HepG2 (cell line): ENCODE data around the gene PCLO. TPM values are rescaled to one million over a fixed set of nuclear protein-coding genes. Genes with fewer than 3 reads are reported as not detected.

ENCODE experiments used
- ATAC-seq: fragments of 200-7000 bp; cut with Tn5 transposase; 3 replicates; pipeline ENCODE4 v1.9.1; 2020; ENCODE audit warnings: mild to moderate bottlenecking, moderate library complexity
- BruUV-seq: library from RNA; stranded (reverse); fragments of 400-500 nt; replicated peaks from 2 replicates; lab custom pipeline; 2021; lab: Mats Ljungman, UMichigan
- CTCF ChIA-PET: fragments of 300-600 bp; formaldehyde crosslinking; extraction: SDS; loops from one replicate; lab custom pipeline; 2021; ENCODE audit warnings: low total read pairs, inconsistent platforms, low intra/inter-chr PET ratio; lab: Yijun Ruan, JAX
- POLR2A ChIA-PET: fragments of 350-600 bp; sonication (Branson Sonifier 250); formaldehyde crosslinking; loops from one replicate; lab custom pipeline; 2020; ENCODE audit warnings: antibody characterized with exemption, inconsistent platforms; lab: Yijun Ruan, JAX
- DNase-seq: peaks from one replicate; pipeline ENCODE4 v3.0.0-alpha.2; 2015; ENCODE audit warnings: low spot score
- FAIRE-seq: peaks from 3 replicates; lab custom pipeline; 2011; peaks lifted over from hg19 to GRCh38; lab: Jason Lieb, UNC
- H2AFZ ChIP-seq: one replicate; pipeline ENCODE4 v1.6.1; 2011; ENCODE audit warnings: low read length, inconsistent platforms
- H3K27ac ChIP-seq: fragments of 300-600 bp; 3 replicates; pipeline ENCODE4 v1.8.0; 2011; ENCODE audit warnings: mixed run types, mild to moderate bottlenecking, mixed read lengths, low read length, inconsistent platforms; ENCODE audit not compliant: insufficient read depth; ENCODE audit errors: extremely low read length
- H3K27me3 ChIP-seq, 2 experiments: fragments of 200-600 bp in 1 of 2; 2 replicates in 1 of 2; 3 replicates in 1 of 2; pipeline versions ENCODE4 v1.6.0 to v1.8.0; 2011; ENCODE audit warnings: low read length in 2 of 2, mild to moderate bottlenecking in 2 of 2, moderate library complexity in 2 of 2, inconsistent platforms in 1 of 2; ENCODE audit not compliant: insufficient read depth in 2 of 2, control insufficient read depth in 1 of 2
- H3K36me3 ChIP-seq, 2 experiments: fragments of 200-600 bp in 1 of 2; replicated peaks in 1 of 2; 2 replicates in 1 of 2; 3 replicates in 1 of 2; pipeline versions ENCODE4 v1.5.1 to v1.8.0; 2011; ENCODE audit warnings: low read length in 2 of 2, inconsistent platforms in 1 of 2; ENCODE audit not compliant: insufficient read depth in 2 of 2, control insufficient read depth in 1 of 2
- H3K4me1 ChIP-seq: 2 replicates; pipeline ENCODE4 v1.5.1; 2012; ENCODE audit warnings: low read length, inconsistent platforms; ENCODE audit not compliant: insufficient read depth
- H3K4me2 ChIP-seq: 2 replicates; pipeline ENCODE4 v1.6.0; 2011; ENCODE audit warnings: low read depth, low read length, inconsistent platforms
- H3K4me3 ChIP-seq, 3 experiments: fragments of 200-600 bp in 1 of 3; sonication (generic), shearing (Covaris generic) in 1 of 3; replicated peaks in 1 of 3; 2 replicates each; pipeline ENCODE4 v1.5.1; 2011 to 2016; ENCODE audit warnings: low read length in 3 of 3, inconsistent platforms in 2 of 3, low read depth in 2 of 3, mild to moderate bottlenecking in 2 of 3, control low read depth in 1 of 3, mixed read lengths in 1 of 3; ENCODE audit not compliant: insufficient read depth in 1 of 3
- H3K79me2 ChIP-seq: one replicate; pipeline ENCODE4 v1.6.1; 2011; ENCODE audit warnings: low read length, inconsistent platforms; ENCODE audit not compliant: insufficient read depth
- H3K9ac ChIP-seq: 2 replicates; pipeline ENCODE4 v1.6.0; 2011; ENCODE audit warnings: mild to moderate bottlenecking, low read depth, low read length, inconsistent platforms; ENCODE audit not compliant: insufficient read depth
- H3K9me3 ChIP-seq: 2 replicates; pipeline ENCODE4 v1.5.1; 2012; ENCODE audit warnings: mild to moderate bottlenecking, low read length
- H4K20me1 ChIP-seq: 2 replicates; pipeline ENCODE4 v1.6.0; 2011; ENCODE audit warnings: inconsistent platforms, mild to moderate bottlenecking, low read length, moderate library complexity; ENCODE audit not compliant: insufficient read depth
- ARNT2 ChIP-seq: sonication (generic); formaldehyde crosslinking; IDR thresholded peaks from 2 replicates; pipeline ENCODE4 v1.8.0; 2022; ENCODE audit warnings: mild to moderate bottlenecking, low read depth, missing genetic modification reagents, moderate library complexity
- ETV6 ChIP-seq: sonication (generic); formaldehyde crosslinking; conservative IDR thresholded peaks from 2 replicates; pipeline ENCODE4 v1.4.0; 2020; ENCODE audit warnings: missing genetic modification reagents
- FOXM1 ChIP-seq: sonication (generic); formaldehyde crosslinking; IDR thresholded peaks from 2 replicates; pipeline ENCODE4 v1.5.0; 2020; ENCODE audit warnings: missing genetic modification reagents
- GTF2F1 ChIP-seq: fragments of 150-350 bp; IDR thresholded peaks from 2 replicates; pipeline ENCODE4 v1.6.1; 2014; ENCODE audit warnings: low read length
- HOXA3 ChIP-seq: sonication (generic); formaldehyde crosslinking; IDR thresholded peaks from 2 replicates; pipeline ENCODE4 v1.5.0; 2020; ENCODE audit warnings: missing genetic modification reagents
- YEATS4 ChIP-seq: sonication (generic); formaldehyde crosslinking; IDR thresholded peaks from 2 replicates; pipeline ENCODE4 v1.4.0; 2020; ENCODE audit warnings: missing genetic modification reagents, borderline replicate concordance
- ZNF224 ChIP-seq: sonication (generic); formaldehyde crosslinking; IDR thresholded peaks from 2 replicates; pipeline ENCODE4 v1.5.0; 2020; ENCODE audit warnings: mild to moderate bottlenecking, missing genetic modification reagents
- ZNF317 ChIP-seq: sonication (generic); formaldehyde crosslinking; IDR thresholded peaks from 2 replicates; pipeline ENCODE4 v1.5.0; 2020; ENCODE audit warnings: mild to moderate bottlenecking, missing genetic modification reagents
- ZNF335 ChIP-seq: sonication (generic); formaldehyde crosslinking; IDR thresholded peaks from 2 replicates; pipeline ENCODE4 v1.4.0; 2020; ENCODE audit warnings: missing genetic modification reagents
- ZNF773 ChIP-seq: sonication (generic); formaldehyde crosslinking; IDR thresholded peaks from 2 replicates; pipeline ENCODE4 v1.4.0; 2020; ENCODE audit warnings: missing genetic modification reagents, borderline replicate concordance
- ZSCAN25 ChIP-seq: sonication (generic); formaldehyde crosslinking; IDR thresholded peaks from 2 replicates; pipeline ENCODE4 v1.8.0; 2022; ENCODE audit warnings: mild to moderate bottlenecking, missing genetic modification reagents
- in situ Hi-C: cut with HindIII; loops from 2 replicates; pipeline ENCODE4 v1.10.0; 2017; ENCODE audit warnings: low pct_unique_long_range_greater_than_20kb; ENCODE audit not compliant: extremely low pct_ligation_motif_present
- intact Hi-C: fragments of 100-400 bp; cut with micrococcal nuclease; formaldehyde crosslinking; loops from one replicate; pipeline ENCODE4 v1.10.0; 2022; ENCODE audit not compliant: unreplicated experiment
- polyA plus RNA-seq, 8 experiments: library from polyadenylated mRNA; depleted of rRNA in 3 of 8; stranded (reverse) in 7 of 8; unstranded in 1 of 8; fragments of >200 nt; fragmentation: Illumina TruSeq in 4 of 8; extraction: Trizol in 4 of 8; gene quantifications; 2 replicates each; pipeline versions ENCODE4 v1.2.1 to v1.2.3, GENCODE V29; 2011 to 2016; ENCODE audit warnings: low read depth in 4 of 8, missing spikeins in 1 of 8, mixed read lengths in 1 of 8; ENCODE audit not compliant: insufficient read depth in 1 of 8
- total RNA-seq, 5 experiments: library from RNA; depleted of rRNA; stranded (reverse); fragments of >200 nt; fragmentation: Illumina TruSeq; extraction: Trizol; gene quantifications; 2 replicates each; pipeline ENCODE4 v1.2.3, GENCODE V29; 2016; ENCODE audit warnings: low read depth in 1 of 5
- TF ChIP-seq, protein P1 (sequence below): sonication (generic); formaldehyde crosslinking; IDR thresholded peaks from 2 replicates; pipeline ENCODE4 v1.9.0; 2021; ENCODE audit warnings: missing genetic modification reagents, mild to moderate bottlenecking, borderline replicate concordance
- TF ChIP-seq, protein P2 (sequence below): sonication (generic); formaldehyde crosslinking; IDR thresholded peaks from one replicate; pipeline ENCODE4 v1.5.1; 2020; ENCODE audit warnings: mild to moderate bottlenecking, missing genetic modification reagents; ENCODE audit errors: not compliant biosample characterization

PCLO gene
- total and polyA plus RNA-seq, 2 of the 13 experiments (the other 11 are each of a cell fraction or from before 2014, with no cell fraction given): 0.07 to 0.29 TPM

DNA sequence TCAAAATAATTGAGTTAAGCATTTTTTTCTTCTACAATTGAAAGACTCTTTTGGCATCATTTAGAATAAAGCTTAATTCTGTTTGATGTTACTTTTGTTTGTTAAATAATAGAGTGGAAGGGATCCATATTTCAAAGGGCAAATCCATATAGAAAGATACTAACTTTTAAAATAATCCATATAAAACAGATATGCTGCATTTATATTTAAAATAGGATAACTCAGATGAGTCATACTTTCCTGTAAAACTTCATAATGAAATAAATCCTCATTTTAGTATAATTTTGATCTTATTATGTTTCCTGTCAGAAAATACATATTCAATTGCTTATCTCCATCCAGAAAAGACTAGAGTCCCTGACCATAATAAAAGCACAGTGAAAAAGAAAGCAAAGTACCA, 323.6 kb downstream of the PCLO start:
- no peaks in the 10 kb centered on the region for H3K4me1 ChIP-seq
- H4K20me1 ChIP-seq: no peaks in the 10 kb centered on the region
- no peaks in the 10 kb centered on the region for H3K27me3 ChIP-seq
- ChIA-PET POLR2A (no interaction called here), CTCF (no interaction called here)
- FAIRE-seq: no peak
- H2AFZ ChIP-seq: no peak overlapping the region
- H3K79me2 ChIP-seq: no peaks in the 10 kb centered on the region
- no peak overlapping the region for H3K4me2 ChIP-seq
- no peak overlapping the region for H3K4me3 ChIP-seq
- in situ Hi-C loops: no loop called here
- intact Hi-C loops: no loop called here
- no peak for DNase-seq
- no peak overlapping the region for H3K27ac ChIP-seq
- no peaks in the 10 kb centered on the region for H3K36me3 ChIP-seq
- no peak overlapping the region for H3K9ac ChIP-seq
- H3K9me3 ChIP-seq: no peaks in the 10 kb centered on the region
- TF ChIP-seq ZNF773 (CRISPR knock-in tag) (no peak), ZNF224 (CRISPR knock-in tag) (no peak), ZNF317 (CRISPR knock-in tag) (no peak), YEATS4 (CRISPR knock-in tag) (no peak), ETV6 (no peak), HOXA3 (no peak), GTF2F1 (no peak), ZSCAN25 (CRISPR knock-in tag) (no peak), ARNT2 (CRISPR knock-in tag) (no peak), ZNF335 (no peak), FOXM1 (no peak)
- TF ChIP-seq, protein P1, sequence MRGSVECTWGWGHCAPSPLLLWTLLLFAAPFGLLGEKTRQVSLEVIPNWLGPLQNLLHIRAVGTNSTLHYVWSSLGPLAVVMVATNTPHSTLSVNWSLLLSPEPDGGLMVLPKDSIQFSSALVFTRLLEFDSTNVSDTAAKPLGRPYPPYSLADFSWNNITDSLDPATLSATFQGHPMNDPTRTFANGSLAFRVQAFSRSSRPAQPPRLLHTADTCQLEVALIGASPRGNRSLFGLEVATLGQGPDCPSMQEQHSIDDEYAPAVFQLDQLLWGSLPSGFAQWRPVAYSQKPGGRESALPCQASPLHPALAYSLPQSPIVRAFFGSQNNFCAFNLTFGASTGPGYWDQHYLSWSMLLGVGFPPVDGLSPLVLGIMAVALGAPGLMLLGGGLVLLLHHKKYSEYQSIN (CRISPR knock-in tag): no peak
- TF ChIP-seq, protein P2, sequence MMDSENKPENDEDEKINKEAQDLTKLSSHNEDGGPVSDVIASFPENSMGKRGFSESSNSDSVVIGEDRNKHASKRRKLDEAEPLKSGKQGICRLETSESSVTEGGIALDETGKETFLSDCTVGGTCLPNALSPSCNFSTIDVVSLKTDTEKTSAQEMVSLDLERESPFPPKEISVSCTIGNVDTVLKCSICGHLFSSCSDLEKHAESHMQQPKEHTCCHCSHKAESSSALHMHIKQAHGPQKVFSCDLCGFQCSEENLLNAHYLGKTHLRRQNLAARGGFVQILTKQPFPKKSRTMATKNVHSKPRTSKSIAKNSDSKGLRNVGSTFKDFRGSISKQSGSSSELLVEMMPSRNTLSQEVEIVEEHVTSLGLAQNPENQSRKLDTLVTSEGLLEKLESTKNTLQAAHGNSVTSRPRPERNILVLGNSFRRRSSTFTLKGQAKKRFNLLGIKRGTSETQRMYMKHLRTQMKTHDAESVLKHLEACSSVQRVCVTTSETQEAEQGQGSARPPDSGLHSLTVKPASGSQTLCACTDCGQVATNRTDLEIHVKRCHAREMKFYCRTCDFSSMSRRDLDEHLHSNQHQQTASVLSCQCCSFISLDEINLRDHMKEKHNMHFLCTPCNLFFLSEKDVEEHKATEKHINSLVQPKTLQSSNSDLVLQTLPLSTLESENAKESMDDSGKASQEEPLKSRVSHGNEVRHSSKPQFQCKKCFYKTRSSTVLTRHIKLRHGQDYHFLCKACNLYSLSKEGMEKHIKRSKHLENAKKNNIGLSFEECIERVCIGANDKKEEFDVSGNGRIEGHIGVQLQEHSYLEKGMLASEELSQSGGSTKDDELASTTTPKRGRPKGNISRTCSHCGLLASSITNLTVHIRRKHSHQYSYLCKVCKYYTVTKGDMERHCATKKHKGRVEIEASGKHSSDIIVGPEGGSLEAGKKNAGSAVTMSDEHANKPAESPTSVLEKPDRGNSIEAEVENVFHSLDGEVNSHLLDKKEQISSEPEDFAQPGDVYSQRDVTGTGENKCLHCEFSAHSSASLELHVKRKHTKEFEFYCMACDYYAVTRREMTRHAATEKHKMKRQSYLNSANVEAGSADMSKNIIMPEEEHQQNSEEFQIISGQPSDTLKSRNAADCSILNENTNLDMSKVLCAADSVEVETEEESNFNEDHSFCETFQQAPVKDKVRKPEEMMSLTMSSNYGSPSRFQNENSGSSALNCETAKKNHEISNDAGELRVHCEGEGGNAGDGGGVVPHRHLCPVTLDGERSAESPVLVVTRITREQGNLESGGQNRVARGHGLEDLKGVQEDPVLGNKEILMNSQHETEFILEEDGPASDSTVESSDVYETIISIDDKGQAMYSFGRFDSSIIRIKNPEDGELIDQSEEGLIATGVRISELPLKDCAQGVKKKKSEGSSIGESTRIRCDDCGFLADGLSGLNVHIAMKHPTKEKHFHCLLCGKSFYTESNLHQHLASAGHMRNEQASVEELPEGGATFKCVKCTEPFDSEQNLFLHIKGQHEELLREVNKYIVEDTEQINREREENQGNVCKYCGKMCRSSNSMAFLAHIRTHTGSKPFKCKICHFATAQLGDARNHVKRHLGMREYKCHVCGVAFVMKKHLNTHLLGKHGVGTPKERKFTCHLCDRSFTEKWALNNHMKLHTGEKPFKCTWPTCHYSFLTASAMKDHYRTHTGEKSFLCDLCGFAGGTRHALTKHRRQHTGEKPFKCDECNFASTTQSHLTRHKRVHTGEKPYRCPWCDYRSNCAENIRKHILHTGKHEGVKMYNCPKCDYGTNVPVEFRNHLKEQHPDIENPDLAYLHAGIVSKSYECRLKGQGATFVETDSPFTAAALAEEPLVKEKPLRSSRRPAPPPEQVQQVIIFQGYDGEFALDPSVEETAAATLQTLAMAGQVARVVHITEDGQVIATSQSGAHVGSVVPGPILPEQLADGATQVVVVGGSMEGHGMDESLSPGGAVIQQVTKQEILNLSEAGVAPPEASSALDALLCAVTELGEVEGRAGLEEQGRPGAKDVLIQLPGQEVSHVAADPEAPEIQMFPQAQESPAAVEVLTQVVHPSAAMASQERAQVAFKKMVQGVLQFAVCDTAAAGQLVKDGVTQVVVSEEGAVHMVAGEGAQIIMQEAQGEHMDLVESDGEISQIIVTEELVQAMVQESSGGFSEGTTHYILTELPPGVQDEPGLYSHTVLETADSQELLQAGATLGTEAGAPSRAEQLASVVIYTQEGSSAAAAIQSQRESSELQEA (CRISPR knock-in tag): no peak
- ATAC-seq: no peak
- BruUV-seq: no TSS peak
